SK-N-SH (cell line): ENCODE data around the gene COX7B. TPM values are rescaled to one million over a fixed set of nuclear protein-coding genes. Genes with fewer than 3 reads are reported as not detected.
"Not testable (repeated sequence)": the region's sequence is repeated elsewhere in the genome, so short reads cannot be mapped to it uniquely, and the experiment has no call there.

ENCODE experiments used
- CTCF ChIA-PET: fragments of 300-600, 350-600 bp; formaldehyde crosslinking; extraction: SDS; loops from one replicate; lab custom pipeline; 2021; lab: Yijun Ruan, JAX
- POLR2A ChIA-PET: fragments of 350-600 bp; sonication (Branson Sonifier 250); formaldehyde crosslinking; extraction: SDS; loops from one replicate; lab custom pipeline; 2020; ENCODE audit warnings: antibody characterized with exemption, inconsistent platforms; lab: Yijun Ruan, JAX
- DNase-seq: peaks from one replicate; pipeline ENCODE4 v3.0.0; 2012
- H2AFZ ChIP-seq: fragments of 200-600 bp; sonication (generic); 2 replicates; pipeline ENCODE4 v1.8.1; 2016; ENCODE audit warnings: antibody characterized with exemption, mild to moderate bottlenecking, low read depth
- H3F3A ChIP-seq: fragments of 200-600 bp; sonication (generic); replicated peaks from 2 replicates; pipeline ENCODE3; 2016; ENCODE audit warnings: antibody characterized with exemption, mild to moderate bottlenecking; ENCODE audit not compliant: insufficient read depth
- H3K27ac ChIP-seq, 2 experiments: fragments of 200-500 bp in 1 of 2; fragments of 200-600 bp in 1 of 2; sonication (Bioruptor generic) in 1 of 2; sonication (generic), shearing (Covaris generic) in 1 of 2; 2 replicates each; pipeline versions ENCODE4 v1.5.1 to v1.6.1; 2014 to 2016; ENCODE audit warnings: low read depth in 2 of 2, inconsistent platforms in 1 of 2, low read length in 1 of 2, mild to moderate bottlenecking in 1 of 2, mixed read lengths in 1 of 2
- H3K27me3 ChIP-seq: fragments of 200-600 bp; sonication (generic), shearing (Covaris generic); 2 replicates; pipeline ENCODE4 v1.6.1; 2016; ENCODE audit warnings: mixed run types; ENCODE audit not compliant: insufficient read depth
- H3K36me3 ChIP-seq, 2 experiments: fragments of 200-500 bp in 1 of 2; fragments of 200-600 bp in 1 of 2; sonication (Bioruptor generic) in 1 of 2; sonication (generic) in 1 of 2; replicated peaks in 1 of 2; 2 replicates each; pipeline versions ENCODE3 to v1.5.1; 2014 to 2016; ENCODE audit warnings: low read length in 1 of 2, mild to moderate bottlenecking in 1 of 2; ENCODE audit not compliant: insufficient read depth in 2 of 2, control insufficient read depth in 1 of 2
- H3K4me1 ChIP-seq, 2 experiments: fragments of 200-500 bp in 1 of 2; fragments of 200-600 bp in 1 of 2; sonication (Bioruptor generic) in 1 of 2; sonication (generic), shearing (Covaris generic) in 1 of 2; 2 replicates each; pipeline versions ENCODE4 v1.5.1 to v1.6.1; 2014 to 2016; ENCODE audit warnings: low read depth in 1 of 2, low read length in 1 of 2, mixed run types in 1 of 2; ENCODE audit not compliant: insufficient read depth in 2 of 2, control insufficient read depth in 1 of 2
- H3K4me2 ChIP-seq: fragments of 200-600 bp; sonication (generic), shearing (Covaris generic); 2 replicates; pipeline ENCODE4 v1.6.1; 2017; ENCODE audit warnings: mixed run types
- H3K4me3 ChIP-seq, 2 experiments: fragments of 200-500 bp in 1 of 2; fragments of 200-600 bp in 1 of 2; sonication (Bioruptor generic) in 1 of 2; sonication (generic), shearing (Covaris generic) in 1 of 2; 2 replicates each; pipeline versions ENCODE4 v1.5.1 to v1.8.1; 2014 to 2016; ENCODE audit warnings: low read depth in 2 of 2, inconsistent platforms in 1 of 2, low read length in 1 of 2, mild to moderate bottlenecking in 1 of 2, mixed read lengths in 1 of 2, moderate library complexity in 1 of 2
- H3K79me2 ChIP-seq: fragments of 200-600 bp; sonication (generic); 2 replicates; pipeline ENCODE4 v1.8.1; 2017; ENCODE audit warnings: mild to moderate bottlenecking; ENCODE audit not compliant: insufficient read depth
- H3K9ac ChIP-seq: fragments of 200-600 bp; sonication (generic); 2 replicates; pipeline ENCODE4 v1.6.1; 2017; ENCODE audit warnings: mixed run types
- H3K9me2 ChIP-seq: fragments of 200-600 bp; sonication (generic); 2 replicates; pipeline ENCODE4 v1.6.1; 2017; ENCODE audit warnings: mixed run types
- H3K9me3 ChIP-seq: fragments of 200-600 bp; sonication (generic); 2 replicates; pipeline ENCODE4 v1.6.1; 2017; ENCODE audit warnings: mixed run types, mild to moderate bottlenecking, moderate library complexity
- H4K20me1 ChIP-seq: fragments of 200-600 bp; sonication (generic); 2 replicates; pipeline ENCODE4 v1.6.1; 2017; ENCODE audit warnings: mild to moderate bottlenecking, mixed run types; ENCODE audit not compliant: insufficient read depth
- ELF1 ChIP-seq: IDR thresholded peaks from 2 replicates; pipeline ENCODE4 v1.4.0; 2012
- EP300 ChIP-seq, 2 experiments: IDR thresholded peaks; 2 replicates each; pipeline versions ENCODE4 v1.4.0 to v1.6.1; 2012; ENCODE audit warnings: borderline replicate concordance in 1 of 2, low read depth in 1 of 2, low read length in 1 of 2
- EZH2phosphoT487 ChIP-seq: fragments of 200-600 bp; sonication (generic); IDR thresholded peaks from 2 replicates; pipeline ENCODE4 v1.6.1; 2017; ENCODE audit warnings: low read depth, mixed run types, mild to moderate bottlenecking, antibody characterized with exemption, moderate library complexity, borderline replicate concordance
- FOSL2 ChIP-seq: IDR thresholded peaks from 2 replicates; pipeline ENCODE4 v1.4.0; 2012; ENCODE audit warnings: low read depth, mild to moderate bottlenecking, moderate library complexity, borderline replicate concordance
- GABPA ChIP-seq: IDR thresholded peaks from 2 replicates; pipeline ENCODE4 v1.4.0; 2012; ENCODE audit warnings: low read depth, mild to moderate bottlenecking
- GATA2 ChIP-seq: sonication (generic); formaldehyde crosslinking; IDR thresholded peaks from 2 replicates; pipeline ENCODE4 v1.5.0; 2020; ENCODE audit warnings: mild to moderate bottlenecking, missing genetic modification reagents
- IRF3 ChIP-seq: fragments of 150-350 bp; IDR thresholded peaks from 2 replicates; pipeline ENCODE4 v1.6.1; 2016; ENCODE audit warnings: mild to moderate bottlenecking, low read depth, low read length
- JUND ChIP-seq: IDR thresholded peaks from 2 replicates; pipeline ENCODE4 v1.4.0; 2012
- MXI1 ChIP-seq: IDR thresholded peaks from 2 replicates; pipeline ENCODE4 v1.6.1; 2012; ENCODE audit warnings: mild to moderate bottlenecking, low read depth, low read length, improper control_type of control experiment
- NFIC ChIP-seq: IDR thresholded peaks from 2 replicates; pipeline ENCODE4 v1.4.0; 2012; ENCODE audit warnings: borderline replicate concordance
- NRF1 ChIP-seq: IDR thresholded peaks from 2 replicates; pipeline ENCODE4 v1.6.1; 2012; ENCODE audit warnings: low read depth, mild to moderate bottlenecking, low read length
- PBX3 ChIP-seq: IDR thresholded peaks from 2 replicates; pipeline ENCODE4; 2012
- RCOR1 ChIP-seq: fragments of 150-350 bp; IDR thresholded peaks from 2 replicates; pipeline ENCODE4 v1.6.1; 2017; ENCODE audit warnings: antibody characterized with exemption, low read length
- RXRA ChIP-seq: IDR thresholded peaks from 2 replicates; pipeline ENCODE4 v1.4.0; 2012; ENCODE audit warnings: low read depth, mild to moderate bottlenecking, borderline replicate concordance
- TAF1 ChIP-seq: IDR thresholded peaks from 2 replicates; pipeline ENCODE4 v1.6.1; 2012; ENCODE audit warnings: low read depth, mild to moderate bottlenecking, low read length, moderate library complexity, borderline replicate concordance
- TCF12 ChIP-seq: IDR thresholded peaks from 2 replicates; pipeline ENCODE4 v1.4.0; 2012
- USF1 ChIP-seq: IDR thresholded peaks from 2 replicates; pipeline ENCODE4 v1.4.0; 2012; ENCODE audit warnings: low read depth, borderline replicate concordance
- USF2 ChIP-seq: fragments of 150-350 bp; IDR thresholded peaks from 2 replicates; pipeline ENCODE4 v1.6.1; 2017; ENCODE audit warnings: antibody characterized with exemption, low read length, low read depth, borderline replicate concordance
- YY1 ChIP-seq: IDR thresholded peaks from 2 replicates; pipeline ENCODE4 v1.4.0; 2012; ENCODE audit warnings: low read depth, mild to moderate bottlenecking
- WGBS: methylation state at CpG from one replicate; pipeline ENCODE4 v1.1.6; 2017; ENCODE audit warnings: low lambda C conversion rate; 5-methylcytosine and 5-hydroxymethylcytosine counted together
- polyA plus RNA-seq, 3 experiments: library from polyadenylated mRNA; depleted of rRNA; stranded (reverse); fragments of >200 nt; gene quantifications; 2 replicates each; pipeline ENCODE4 v1.2.3, GENCODE V29; 2012
- TF ChIP-seq, protein P1 (sequence below): IDR thresholded peaks from 2 replicates; pipeline ENCODE4 v1.4.0; 2012; ENCODE audit warnings: low read depth, borderline replicate concordance

Gene COX7B
- polyA plus RNA-seq, 1 of the 3 experiments (the other 2 are of a cell fraction): 1,029 TPM

DNA sequence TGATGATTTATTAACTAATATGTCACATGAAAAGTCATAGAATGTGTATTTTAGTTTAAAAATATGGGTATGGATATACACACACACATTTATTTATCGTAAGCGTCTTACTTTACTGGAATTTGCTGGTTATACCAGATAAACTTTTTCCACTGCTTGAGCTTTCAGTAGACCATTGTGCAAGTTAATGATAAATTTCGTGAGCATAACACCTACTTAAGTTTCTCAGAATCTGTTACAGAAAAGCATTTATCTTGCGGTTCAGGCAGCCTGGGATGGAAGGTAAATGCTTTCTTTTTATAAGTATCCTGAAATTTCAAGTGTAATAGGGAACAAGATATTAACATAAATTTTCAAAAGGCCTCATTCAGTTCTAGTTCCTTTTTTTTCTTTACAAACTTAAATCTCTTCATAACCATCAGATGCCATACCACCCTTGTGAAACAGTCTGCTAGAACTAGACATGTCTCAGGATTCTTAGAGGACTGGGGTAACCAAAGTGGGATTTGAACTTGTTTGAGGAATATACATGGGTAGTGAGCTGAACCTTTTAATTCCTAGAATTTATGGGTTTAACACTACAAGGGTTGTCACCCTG lies 38.9 kb downstream of the COX7B start:
- H3K27me3 ChIP-seq: no peaks in the 10 kb centered on the region
- no peaks in the 10 kb centered on the region for H3K36me3 ChIP-seq
- TF ChIP-seq GATA2: no peak
- no peak for TF ChIP-seq NRF1
- no peak for TF ChIP-seq USF1
- TF ChIP-seq EZH2phosphoT487: no peak
- no peak for TF ChIP-seq USF2
- TF ChIP-seq FOSL2: no peak
- TF ChIP-seq RXRA: no peak
- no peak for TF ChIP-seq NFIC
- TF ChIP-seq, protein P1, sequence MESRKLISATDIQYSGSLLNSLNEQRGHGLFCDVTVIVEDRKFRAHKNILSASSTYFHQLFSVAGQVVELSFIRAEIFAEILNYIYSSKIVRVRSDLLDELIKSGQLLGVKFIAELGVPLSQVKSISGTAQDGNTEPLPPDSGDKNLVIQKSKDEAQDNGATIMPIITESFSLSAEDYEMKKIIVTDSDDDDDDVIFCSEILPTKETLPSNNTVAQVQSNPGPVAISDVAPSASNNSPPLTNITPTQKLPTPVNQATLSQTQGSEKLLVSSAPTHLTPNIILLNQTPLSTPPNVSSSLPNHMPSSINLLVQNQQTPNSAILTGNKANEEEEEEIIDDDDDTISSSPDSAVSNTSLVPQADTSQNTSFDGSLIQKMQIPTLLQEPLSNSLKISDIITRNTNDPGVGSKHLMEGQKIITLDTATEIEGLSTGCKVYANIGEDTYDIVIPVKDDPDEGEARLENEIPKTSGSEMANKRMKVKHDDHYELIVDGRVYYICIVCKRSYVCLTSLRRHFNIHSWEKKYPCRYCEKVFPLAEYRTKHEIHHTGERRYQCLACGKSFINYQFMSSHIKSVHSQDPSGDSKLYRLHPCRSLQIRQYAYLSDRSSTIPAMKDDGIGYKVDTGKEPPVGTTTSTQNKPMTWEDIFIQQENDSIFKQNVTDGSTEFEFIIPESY: no peak
- no peak for TF ChIP-seq PBX3
- no peak for TF ChIP-seq ELF1
- TF ChIP-seq TAF1: no peak
- TF ChIP-seq JUND: no peak
- no peak for TF ChIP-seq RCOR1
- no peak for TF ChIP-seq YY1
- no peak for TF ChIP-seq GABPA
- TF ChIP-seq EP300 (IDR thresholded peaks at IDR 0.05; ENCODE audit: borderline replicate concordance in 1 of 2, low read depth in 1 of 2, low read length in 1 of 2): no peak
- TF ChIP-seq TCF12: no peak
- no peak for TF ChIP-seq IRF3
- TF ChIP-seq MXI1: no peak
- H3K4me2 ChIP-seq: no peak overlapping the region
- H3K9me3 ChIP-seq: no peaks in the 10 kb centered on the region; the same call in 1 of the 2 replicates
- H4K20me1 ChIP-seq: no peaks in the 10 kb centered on the region
- no peak overlapping the region for H3K4me3 ChIP-seq
- H2AFZ ChIP-seq: no peak overlapping the region
- no peak overlapping the region for H3K27ac ChIP-seq
- ChIA-PET POLR2A (no interaction called here), CTCF (no interaction called here)
- 50% methylated on average over 4 of the region's 4 CpGs for WGBS
- 0 out of 4 replicates have a peak, but pooled peaks cover 0 to 4% of the 10 kb centered on the region in 2 experiments for H3K4me1 ChIP-seq
- no peak for DNase-seq
- no peaks in the 10 kb centered on the region for H3F3A ChIP-seq
- H3K9ac ChIP-seq: no peak overlapping the region
- H3K9me2 ChIP-seq: no peaks in the 10 kb centered on the region
- H3K79me2 ChIP-seq: no peaks in the 10 kb centered on the region

GRCh38 chrX:77945031-77945430 lies 45.8 kb downstream of the COX7B start:
- H3K4me1 ChIP-seq, H3K4me3 ChIP-seq, POLR2A ChIA-PET, H3K27me3 ChIP-seq, H3F3A ChIP-seq, H3K9me3 ChIP-seq, H3K4me2 ChIP-seq, H3K79me2 ChIP-seq, H3K36me3 ChIP-seq, H3K27ac ChIP-seq, DNase-seq, H3K9ac ChIP-seq, H3K9me2 ChIP-seq, H4K20me1 ChIP-seq, H2AFZ ChIP-seq: not testable (repeated sequence)
- 69% methylated on average over 6 of the region's 6 CpGs for WGBS
- CTCF ChIA-PET: interaction anchor here (1.9 kb wide), 1 partner anchor 35 kb away, joined by 6 read pairs; the partner anchor contains the start of gene ATP7A
